HUDEP-2 (cell line): ENCODE results near the gene GPC1.

ENCODE experiments used
- DNase-seq, 76 experiments: peaks; one replicate each; lab custom pipeline; 2025; ENCODE audit not compliant: unreplicated experiment in 76 of 76; lab: John Stamatoyannopoulos, UW

The GPC1 gene

DNA sequence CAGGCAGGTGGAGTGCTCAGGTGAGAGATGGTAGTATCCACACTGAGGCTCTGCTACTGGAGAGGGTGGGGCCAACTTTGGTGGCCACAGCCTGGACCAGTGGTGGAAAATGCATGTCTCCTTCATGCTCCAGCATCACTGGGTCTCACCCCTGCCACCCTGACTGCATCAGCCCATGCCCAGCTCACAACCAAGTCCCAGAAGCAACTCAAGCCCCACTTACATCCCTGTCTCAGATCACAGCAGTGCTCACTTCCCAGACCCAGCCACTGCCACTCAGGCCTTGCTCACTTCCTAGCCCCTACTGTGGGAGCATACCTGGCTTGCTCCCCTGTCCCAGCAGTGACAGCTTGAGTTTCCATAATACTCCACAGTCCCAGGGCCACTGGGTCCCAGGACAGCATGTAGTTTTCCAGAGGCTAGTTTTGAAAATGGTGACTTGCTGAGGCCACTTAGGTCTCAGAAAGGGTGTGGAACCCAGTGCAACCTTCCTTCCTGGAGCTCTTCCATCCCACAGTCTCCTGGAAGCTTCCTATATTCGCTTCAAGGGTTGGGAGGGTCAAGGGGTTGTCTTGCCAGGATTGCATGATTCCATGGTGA is 58.8 kb downstream of the GPC1 start:
- no peak for DNase-seq

DNA sequence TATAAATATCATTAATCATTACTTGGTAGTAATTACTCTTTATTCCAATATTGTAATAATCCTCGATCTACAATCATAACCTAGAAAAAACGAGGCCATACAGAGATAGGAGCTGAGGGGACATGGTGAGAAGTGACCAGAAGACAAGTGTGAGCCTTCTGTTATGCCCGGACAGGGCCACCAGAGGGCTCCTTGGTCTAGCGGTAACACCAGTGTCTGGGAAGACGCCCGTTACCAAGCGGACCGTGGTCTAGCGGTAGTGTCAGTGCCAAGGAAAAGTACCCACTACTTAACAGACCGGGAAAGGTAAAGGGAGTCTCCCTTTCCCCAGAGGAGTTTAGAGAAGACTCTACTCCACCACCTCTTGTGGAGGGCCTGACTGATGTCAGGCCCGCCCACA is 59.5 kb downstream of the GPC1 start:
- peak in 2 of 76 experiments; percentile 2 to 10 for DNase-seq

DNA sequence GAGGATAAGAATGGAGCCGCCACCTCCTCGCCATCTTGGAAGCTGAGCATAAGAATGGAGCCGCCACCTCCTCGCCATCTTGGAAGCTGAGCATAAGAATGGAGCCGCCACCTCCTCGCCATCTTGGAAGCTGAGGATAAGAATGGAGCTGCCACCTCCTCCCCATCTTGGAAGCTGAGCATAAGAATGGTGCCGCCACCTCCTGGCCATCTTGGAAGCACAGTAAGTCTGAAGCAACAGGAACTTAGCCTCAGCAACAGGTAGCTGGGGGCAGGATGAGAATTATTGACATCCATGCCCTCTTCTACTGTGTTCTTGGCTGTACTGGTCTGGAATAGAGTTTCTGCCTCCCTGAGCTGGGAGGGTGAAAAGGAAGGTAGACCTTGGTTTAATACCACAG is 61.6 kb downstream of the GPC1 start:
- DNase-seq: peak in 6 of 76 experiments; percentile 2 to 23 (median 8)

DNA sequence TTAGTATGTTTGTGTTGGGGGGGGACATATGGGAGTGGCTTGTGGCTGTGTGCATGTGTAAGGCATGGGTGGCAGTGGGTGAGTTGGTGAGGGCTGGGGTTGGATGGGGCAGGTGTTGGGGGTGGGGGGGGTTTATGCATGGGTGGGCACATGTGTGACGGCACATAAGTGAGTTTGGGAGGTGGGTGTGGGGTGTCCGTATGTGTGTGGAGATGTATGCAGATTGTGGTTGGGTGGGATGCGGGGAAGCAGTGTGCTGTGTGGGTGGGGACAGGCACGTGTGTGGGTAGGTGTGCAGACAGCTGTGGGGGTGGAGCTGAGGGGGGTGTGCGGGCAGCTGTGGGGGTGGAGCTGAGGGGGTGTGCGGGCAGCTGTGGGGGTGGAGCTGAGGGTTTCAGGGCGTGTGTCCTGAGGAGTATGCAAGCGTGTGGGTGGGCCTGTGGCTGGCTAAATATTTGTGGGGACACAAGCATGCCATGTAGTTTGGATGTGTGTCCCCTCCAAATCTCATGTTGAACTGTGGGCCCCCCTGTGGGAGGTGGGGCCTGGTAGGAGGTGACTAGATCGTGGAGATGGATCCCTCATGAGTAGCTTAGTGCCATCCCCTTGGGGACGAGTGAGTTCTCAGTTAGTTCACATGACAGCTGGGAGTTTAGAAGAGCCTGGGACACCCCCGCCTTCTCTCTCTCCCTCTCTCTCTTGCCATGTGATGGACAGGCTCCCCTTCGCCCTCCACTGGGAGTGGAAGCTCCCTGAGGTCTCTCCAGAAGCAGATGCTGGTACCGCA is 62.9 kb downstream of the GPC1 start:
- DNase-seq: no peak

DNA sequence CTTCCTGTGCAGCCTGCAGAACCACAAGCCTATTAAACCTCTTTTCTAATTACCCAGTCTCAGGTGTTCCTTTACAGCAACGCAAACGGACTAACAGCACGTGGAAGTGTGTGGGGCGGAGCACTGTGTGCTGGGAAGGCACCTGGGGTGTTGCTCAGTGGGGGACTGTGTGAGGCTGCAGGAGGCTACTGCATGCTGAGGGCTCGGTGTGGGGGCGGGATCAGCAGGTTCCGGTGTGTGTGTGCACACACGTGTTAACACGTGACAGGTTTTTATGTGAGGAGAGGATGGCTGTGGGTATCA is 63.4 kb downstream of the GPC1 start:
- DNase-seq: no peak

DNA sequence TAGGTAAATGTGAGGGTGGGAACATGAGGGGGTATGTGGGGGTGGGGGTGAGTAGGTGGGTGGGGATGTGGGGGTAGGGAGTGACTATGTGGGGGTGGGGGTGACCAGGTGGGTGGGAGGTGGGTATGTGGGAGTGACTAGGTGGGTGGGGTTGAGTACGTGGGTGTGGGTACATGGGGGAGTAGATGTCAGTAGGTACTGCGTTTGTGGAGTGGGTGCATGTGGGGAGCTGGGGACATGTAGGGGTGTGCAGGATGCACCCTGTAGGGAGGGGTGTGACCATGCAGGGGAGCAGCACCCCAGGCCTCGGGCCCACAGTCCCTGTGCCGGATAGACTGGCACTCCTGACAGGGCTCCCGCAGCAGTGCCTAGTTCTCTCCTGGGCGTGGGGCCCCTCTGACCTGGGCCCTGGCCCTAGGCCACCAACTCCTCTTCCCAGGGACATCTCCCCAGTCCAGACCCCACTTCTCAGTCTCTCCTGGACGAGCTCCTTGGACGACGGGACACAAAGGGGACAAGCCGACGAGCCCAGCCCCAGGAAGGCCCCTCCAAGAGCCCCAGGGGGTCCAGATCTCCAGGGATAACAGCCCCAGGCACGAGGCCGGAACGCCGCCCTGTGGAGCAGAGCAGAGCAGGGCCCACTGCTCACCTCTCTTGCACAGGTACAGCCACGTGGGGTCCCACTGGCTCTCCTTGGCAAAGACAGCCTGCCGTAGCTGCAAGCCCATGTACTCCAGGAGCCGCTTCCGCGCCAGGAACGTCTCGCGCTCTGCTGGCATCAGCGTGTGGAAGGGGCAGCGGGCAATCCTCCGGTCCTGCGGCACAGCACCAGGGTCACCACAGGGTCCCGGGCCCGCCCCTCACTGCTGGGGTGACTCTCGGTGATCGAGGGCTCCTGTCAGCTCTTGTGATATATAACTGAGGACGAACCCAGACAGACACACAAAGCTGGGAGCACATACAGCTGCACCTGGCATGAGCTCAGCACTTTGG is 64.1 kb downstream of the GPC1 start:
- DNase-seq: no peak

DNA sequence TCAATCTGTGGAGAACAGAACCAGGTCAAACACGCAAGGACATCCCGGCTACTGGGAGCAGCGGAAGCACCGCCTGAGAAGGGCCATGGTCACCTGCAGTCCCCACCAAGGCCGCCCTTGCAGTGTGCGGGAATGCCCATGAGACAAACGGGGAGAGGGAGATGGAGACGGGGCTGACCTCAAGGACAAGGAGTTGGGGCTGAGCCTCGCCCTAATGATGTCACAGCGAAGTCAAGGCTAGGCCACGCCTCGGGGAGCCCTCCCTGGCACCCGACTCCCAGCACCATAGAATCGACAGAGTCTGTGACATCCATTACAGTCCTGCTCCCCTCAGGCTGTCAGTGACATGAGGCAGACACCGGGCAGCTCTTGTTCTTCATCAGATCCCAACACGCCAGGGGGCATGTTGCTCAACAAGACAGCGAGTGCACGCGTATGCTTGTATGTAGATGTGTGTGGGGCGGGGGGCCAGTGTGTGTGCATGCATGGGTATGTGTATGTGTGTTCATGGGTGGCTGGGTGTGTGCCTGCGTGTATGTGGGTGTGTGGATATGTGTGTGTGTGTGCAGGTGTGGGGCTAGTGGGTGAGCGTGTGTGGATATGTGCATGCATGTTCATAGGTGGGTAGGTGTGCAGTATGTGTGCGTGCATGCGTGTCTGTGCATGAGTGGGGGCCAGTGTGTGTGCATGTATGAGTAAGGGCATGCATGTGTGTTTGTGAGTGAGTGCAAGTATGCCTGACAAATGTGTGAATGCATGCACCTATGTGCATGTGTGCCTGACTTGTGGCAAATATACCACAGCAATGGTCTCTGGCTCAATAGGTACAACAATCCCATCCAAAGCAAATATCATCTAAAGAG is 65.3 kb downstream of the GPC1 start:
- no peak for DNase-seq

DNA sequence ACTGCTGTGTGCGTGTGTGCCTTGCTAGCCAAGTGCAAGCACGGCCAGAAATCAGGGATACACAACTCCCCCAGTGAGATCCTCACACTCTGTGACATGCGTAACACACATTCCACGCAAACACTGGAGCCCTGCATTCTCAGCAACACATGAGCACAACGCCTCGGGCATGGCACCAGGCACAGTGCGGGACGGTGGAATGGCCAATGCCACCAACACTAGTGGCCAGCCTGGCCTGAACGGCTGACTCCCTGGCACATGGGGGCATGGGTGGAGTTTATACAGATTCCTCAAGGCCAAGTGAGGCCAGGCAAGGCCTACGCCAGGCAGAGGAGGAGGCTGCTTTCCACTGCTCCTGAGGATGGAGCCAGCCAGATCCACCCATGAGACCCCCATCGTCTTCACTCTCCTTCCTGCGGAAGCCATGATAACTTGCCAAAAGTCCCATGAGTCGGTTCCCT is 66.1 kb downstream of the GPC1 start:
- no peak for DNase-seq

DNA sequence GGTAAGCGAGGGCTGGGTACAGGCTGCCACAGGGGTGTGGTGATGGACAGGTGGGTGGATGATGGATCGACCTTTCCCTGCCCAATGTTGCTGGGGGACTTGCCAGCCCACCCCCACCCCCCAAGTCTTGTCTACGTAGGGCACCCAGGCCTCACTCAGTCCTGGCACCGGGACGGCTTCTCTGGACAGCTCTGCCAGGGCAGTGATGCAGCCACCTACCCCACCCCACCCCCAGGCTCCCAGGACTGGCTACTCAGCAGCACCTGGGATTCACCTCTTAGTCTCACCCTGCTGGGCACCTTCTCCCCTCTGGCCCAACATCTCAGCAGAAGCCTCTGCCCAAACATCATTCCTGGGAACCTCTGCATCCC is 66.6 kb downstream of the GPC1 start:
- DNase-seq: no peak

DNA sequence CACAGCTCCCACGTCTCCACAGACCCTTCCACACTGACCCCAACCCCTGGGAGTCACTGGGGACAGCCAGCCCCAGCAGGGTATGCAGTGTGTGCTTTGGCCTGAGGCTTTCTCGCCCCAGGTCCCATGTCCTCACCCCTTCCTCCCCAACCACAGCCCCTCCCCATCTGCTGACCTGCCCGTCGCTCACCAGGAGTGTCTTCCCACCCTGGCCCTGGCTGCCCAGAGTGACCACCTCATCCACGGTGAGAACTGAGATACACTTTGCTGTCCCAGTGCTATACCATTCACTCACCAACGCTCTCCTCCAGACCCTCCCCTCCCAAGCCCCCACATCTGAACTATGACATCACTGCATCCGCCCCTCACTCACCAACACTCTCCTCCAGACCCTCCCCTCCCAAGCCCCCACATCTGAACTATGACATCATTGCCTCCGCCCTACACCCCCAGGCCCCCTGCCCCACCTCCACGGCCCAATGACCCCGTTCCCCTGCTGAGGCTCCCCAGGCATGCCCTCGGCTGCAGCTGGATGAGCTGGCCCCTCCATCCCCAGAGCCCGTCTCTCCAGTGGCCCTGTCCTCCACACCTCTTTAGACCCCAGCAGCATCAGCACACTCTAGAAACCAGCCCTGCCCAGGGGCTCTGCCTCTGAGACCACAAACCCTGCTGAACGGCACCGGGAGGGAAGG is 67.1 kb downstream of the GPC1 start:
- DNase-seq: no peak

DNA sequence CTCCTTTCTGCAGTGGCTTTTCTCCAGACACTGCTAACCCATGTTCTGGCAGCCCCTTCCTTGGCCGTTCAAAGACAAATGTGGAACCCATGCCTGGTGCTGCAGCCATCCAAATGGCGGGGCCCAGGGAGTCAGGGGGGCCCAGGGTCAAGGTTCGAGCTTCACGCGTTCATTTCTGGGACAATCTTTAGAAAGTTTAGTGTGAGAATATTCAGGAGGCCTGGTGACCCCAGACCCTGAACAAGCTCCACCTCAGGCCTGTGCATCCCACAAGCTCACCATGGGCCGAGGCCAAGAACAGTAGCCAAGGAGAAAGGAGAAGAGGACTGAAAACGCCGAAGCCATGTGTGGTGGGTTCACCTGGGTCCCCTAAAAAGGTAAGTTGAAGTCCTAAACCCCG is 67.9 kb downstream of the GPC1 start:
- DNase-seq: no peak

DNA sequence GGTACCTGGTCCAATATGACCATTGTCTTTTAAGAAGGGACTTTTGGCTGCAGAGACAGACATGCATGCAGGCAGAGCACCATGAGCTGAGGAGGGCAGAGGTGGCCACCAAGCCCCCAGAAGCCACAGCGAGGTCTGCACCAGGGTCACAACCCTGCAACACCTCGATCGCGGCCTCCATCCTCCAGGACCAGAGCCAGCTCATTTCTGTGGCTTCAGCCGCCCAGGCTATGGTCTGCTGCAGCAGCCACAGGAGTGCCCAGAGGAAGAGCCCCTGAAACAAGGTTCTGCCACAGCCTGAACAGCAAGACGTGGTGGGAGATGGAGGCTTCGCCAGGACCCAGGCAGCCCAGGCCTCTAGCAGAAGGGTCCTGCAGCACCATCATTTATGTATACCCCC is 68.4 kb downstream of the GPC1 start:
- DNase-seq: no peak

DNA sequence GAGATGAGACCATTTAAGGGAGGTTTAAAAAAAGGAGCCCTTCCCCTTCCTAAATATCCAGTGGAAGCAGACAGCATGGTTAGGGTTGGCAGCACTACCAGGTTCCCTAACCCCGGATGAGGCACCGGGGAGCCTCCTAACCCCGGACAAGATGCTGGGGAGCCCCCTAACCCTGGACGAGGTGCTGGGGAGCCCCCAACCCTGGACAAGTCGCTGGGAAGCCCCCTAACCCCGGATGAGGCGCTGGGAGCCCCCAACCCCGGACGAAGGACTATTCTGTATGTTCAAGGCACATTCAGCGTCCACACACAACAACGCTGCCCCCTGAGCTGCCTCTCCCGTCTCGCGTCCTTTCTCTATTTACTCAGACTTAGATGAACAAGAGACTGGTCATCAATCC is 70.4 kb downstream of the GPC1 start:
- no peak for DNase-seq

DNA sequence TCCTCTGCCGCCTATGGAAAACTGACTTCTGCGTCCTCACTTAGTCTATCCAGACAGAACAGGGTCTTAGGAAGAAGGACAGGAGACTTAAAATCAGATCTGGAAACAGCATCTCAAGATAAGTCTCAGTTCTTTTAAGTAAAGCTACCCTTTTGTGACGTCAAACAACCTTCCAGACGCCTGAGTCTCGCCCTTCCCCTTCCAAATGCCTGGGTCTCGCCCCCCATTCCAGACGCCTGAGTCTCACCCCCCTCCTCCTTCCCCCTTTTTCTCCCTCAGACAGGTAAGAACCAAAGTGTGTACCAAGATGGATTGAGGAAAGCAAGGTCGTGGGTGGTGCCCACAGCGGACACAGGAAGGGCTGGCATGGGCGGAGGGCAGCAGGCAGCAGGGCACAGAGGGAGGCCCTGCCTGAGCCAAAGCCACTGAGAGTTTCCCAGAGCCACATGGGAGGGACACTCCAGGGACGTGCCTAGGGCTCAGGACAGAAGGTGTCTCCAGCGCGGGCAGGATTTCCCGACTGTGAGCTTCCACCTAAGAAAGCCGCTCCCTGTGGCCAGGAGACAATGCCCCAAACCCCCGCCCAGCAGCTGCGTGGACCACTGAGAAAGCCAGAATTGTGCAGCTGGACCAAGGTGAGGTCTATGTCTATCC is 71.1 kb downstream of the GPC1 start:
- no peak for DNase-seq

DNA sequence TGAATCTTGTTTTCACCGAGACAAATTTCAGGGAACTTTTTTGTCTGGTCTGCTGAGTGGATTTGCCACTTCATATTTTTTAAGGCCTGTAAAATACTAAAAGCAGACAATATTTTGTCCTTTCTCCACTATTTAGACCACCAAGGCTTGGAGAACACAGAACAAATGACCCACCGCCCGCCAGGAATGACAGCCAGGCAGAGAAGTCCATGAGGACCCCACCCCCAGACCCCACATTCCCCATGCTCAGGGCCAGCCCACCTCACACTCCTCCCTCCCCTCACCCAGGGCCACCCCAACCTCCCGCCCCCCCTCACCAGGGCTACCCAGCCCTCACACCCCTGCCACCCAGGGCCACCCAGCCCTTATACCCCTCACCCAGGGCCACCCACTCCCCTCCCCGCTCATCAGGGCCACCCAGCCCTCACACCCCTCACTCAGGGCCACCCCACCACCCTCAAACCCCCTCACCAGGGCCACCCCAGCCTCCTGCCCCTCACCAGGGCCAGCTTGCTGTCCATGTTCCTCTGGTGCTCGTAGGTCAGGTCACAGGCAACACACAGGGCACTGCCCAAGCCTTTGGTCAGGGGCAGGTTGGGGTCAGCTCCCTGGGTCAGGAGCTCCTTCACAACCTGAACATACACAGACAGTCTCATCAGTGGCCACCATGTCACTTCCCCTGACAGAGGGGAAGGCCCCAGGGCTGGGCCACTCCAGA is 71.8 kb downstream of the GPC1 start:
- no peak for DNase-seq

DNA sequence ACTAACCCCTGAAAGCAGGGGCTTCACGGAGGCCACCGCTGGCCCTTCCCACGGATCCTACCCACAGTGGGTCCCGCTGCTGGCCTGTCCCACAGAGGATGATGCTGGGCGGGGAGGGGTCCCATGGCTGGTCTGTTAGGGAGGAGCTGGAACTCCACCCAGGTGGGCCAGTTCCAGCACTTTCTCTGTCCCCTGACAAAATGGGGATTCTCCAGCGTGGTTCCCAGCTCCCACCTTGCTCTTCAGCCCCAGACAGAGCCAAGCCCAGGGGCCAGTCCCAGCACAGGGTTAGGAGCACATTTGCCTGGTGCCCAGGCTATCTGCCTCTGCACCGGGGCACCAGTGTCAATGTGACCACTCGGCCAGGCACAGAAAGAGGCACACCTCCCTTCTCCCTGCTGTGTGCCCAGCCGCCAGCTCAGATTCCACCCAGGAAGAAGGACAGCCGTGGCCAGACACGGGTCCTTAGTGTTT is 72.4 kb downstream of the GPC1 start:
- DNase-seq: no peak

DNA sequence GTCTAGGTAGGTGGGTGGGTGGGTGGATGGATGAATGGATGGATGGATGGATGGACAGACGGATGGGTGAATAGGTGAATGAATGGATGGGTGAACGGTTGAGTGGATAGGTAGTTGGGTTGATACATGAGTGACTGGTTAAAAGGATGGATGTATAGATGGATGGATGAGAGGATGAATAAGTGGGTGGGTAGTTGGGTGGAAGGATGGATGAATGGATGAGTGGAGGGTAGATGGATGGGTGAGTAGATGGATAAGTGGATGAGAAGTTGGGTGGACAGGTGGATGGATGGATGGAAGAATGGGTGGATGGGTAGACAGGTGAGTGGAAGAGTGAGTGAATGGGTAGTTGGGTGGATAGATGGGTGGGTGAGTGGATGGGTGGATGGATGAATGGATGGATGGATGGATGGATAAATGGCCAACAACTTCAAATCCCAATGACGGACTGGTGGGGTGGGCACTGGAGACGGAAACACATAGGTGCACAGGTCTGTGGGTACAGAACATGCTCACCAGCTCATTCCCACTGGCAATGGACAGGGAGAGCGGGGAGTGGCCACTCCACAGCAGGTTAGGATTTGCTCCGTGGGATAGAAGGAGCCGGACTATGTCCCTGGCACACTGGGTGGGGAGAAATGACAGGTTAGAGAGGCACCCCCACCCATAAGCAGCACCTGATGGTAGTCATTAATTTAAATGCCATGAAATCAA is 73.5 kb downstream of the GPC1 start:
- DNase-seq: no peak
